Measurements from ENCODE around the gene POLR1H. TPM values are rescaled to one million over a fixed set of nuclear protein-coding genes. Genes with fewer than 3 reads are reported as not detected.

POLR1H gene
- total RNA-seq, 1 donor from 2014 or later, result 20.3 TPM

GRCh38 chr6:30047220-30047619 is 13.8 kb upstream of the POLR1H start:
- no peaks in the 10 kb centered on the region for H3K27me3 ChIP-seq
- no peaks in the 10 kb centered on the region for H3K36me3 ChIP-seq
- intact Hi-C loops (cut with DNase I), result no loop called here
- no peak for TF ChIP-seq CTCF (IDR thresholded peaks at IDR 0.05)
- no peak overlapping the region for H3K27ac ChIP-seq
- no peaks in the 10 kb centered on the region for H3K4me1 ChIP-seq
- no peaks in the 10 kb centered on the region for H3K9me3 ChIP-seq
- H3K4me3 ChIP-seq, result no peak overlapping the region
- DNase-seq, result no peak
- peak; percentile 69 for ATAC-seq

GRCh38 chr6:30053682-30054081 is 7.4 kb upstream of the POLR1H start:
- H3K9me3 ChIP-seq, result no peaks in the 10 kb centered on the region
- H3K4me1 ChIP-seq, result no peaks in the 10 kb centered on the region
- ATAC-seq (no peak), DNase-seq (no peak)
- H3K27me3 ChIP-seq, result no peaks in the 10 kb centered on the region
- intact Hi-C loops (cut with DNase I), result no loop called here
- no peak overlapping the region for H3K27ac ChIP-seq
- H3K4me3 ChIP-seq, result no peak overlapping the region
- TF ChIP-seq CTCF (IDR thresholded peaks at IDR 0.05), result no peak
- H3K36me3 ChIP-seq, result peaks cover 24% of the 10 kb centered on the region

- H3K4me1 ChIP-seq, result peaks cover 8% of the 10 kb centered on the region
- H3K9me3 ChIP-seq, result no peaks in the 10 kb centered on the region
- H3K27ac ChIP-seq, result no peak overlapping the region
- intact Hi-C loops (cut with DNase I), result no loop called here
- ATAC-seq, result no peak
- no peaks in the 10 kb centered on the region for H3K27me3 ChIP-seq
- no peak for TF ChIP-seq CTCF (IDR thresholded peaks at IDR 0.05)
- no peak for DNase-seq
- no peak overlapping the region for H3K4me3 ChIP-seq
- H3K36me3 ChIP-seq, result peaks cover 24% of the 10 kb centered on the region
Observed at GRCh38 chr6:30055513-30055912, 5.6 kb upstream of the POLR1H start.

GRCh38 chr6:30060606-30061091 is 416 bp upstream of the POLR1H start:
- Histone ChIP-seq H3K4me3 (peak overlapping the region; percentile 78), H3K27me3 (no peaks in the 10 kb centered on the region), H3K4me1 (peaks cover 19% of the 10 kb centered on the region), H3K27ac (peak overlapping the region; percentile 90), H3K36me3 (peaks cover 21% of the 10 kb centered on the region), H3K9me3 (no peaks in the 10 kb centered on the region)
- intact Hi-C loops (cut with DNase I), result no loop called here
- TF ChIP-seq CTCF (IDR thresholded peaks at IDR 0.05), result no peak
- peak; percentile 54 for ATAC-seq
- peak; percentile 79 for DNase-seq

GRCh38 chr6:30061858-30062458 is 893 bp downstream of the POLR1H start:
- peak overlapping the region; percentile 78 for H3K4me3 ChIP-seq
- H3K36me3 ChIP-seq, result peaks cover 16% of the 10 kb centered on the region
- ATAC-seq, result peak; percentile 22
- TF ChIP-seq CTCF (IDR thresholded peaks at IDR 0.05), result no peak
- no peaks in the 10 kb centered on the region for H3K27me3 ChIP-seq
- H3K4me1 ChIP-seq, result peaks cover 26% of the 10 kb centered on the region
- intact Hi-C loops (cut with DNase I), result no loop called here
- DNase-seq, result no peak
- H3K27ac ChIP-seq, result peak overlapping the region; percentile 90
- no peaks in the 10 kb centered on the region for H3K9me3 ChIP-seq
